ENCODE results near the gene FOXO6.

The FOXO6 gene

DNA sequence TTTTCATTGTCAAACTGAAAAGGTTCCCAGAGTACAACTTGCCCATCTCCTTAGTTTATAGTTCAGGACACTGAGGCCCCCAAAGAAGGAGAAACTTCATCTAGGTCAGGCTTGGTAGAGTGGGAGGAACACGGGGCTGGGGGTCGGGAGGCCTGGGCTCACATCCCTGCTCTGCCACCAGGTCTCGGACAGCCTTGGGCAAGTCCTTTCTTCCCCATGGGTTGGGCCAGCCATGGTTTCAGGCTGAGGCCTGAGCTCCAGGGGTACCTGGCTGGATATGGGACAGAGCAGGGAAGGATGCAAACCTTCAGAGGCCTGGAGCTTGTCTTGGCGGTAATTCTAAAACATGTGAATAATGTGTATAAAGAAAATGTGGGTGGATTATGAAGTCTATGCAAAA is 17.0 kb downstream of the FOXO6 start:
- TF ChIP-seq, protein P1, sequence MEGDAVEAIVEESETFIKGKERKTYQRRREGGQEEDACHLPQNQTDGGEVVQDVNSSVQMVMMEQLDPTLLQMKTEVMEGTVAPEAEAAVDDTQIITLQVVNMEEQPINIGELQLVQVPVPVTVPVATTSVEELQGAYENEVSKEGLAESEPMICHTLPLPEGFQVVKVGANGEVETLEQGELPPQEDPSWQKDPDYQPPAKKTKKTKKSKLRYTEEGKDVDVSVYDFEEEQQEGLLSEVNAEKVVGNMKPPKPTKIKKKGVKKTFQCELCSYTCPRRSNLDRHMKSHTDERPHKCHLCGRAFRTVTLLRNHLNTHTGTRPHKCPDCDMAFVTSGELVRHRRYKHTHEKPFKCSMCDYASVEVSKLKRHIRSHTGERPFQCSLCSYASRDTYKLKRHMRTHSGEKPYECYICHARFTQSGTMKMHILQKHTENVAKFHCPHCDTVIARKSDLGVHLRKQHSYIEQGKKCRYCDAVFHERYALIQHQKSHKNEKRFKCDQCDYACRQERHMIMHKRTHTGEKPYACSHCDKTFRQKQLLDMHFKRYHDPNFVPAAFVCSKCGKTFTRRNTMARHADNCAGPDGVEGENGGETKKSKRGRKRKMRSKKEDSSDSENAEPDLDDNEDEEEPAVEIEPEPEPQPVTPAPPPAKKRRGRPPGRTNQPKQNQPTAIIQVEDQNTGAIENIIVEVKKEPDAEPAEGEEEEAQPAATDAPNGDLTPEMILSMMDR (IDR thresholded peaks at IDR 0.05), result no peak
- H3K9me3 ChIP-seq, result no peaks in the 10 kb centered on the region
- H3K27me3 ChIP-seq, result peaks cover 78% of the 10 kb centered on the region
- H3K4me1 ChIP-seq (ENCODE audit: control insufficient read depth in 1 of 2, insufficient read depth in 1 of 2, low read depth in 1 of 2, low read length in 1 of 2), result peaks cover 20 to 31% of the 10 kb centered on the region in 2 experiments
- no peak overlapping the region for H3K27ac ChIP-seq
- H3K4me3 ChIP-seq (ENCODE audit: low read depth in 1 of 2, low read length in 1 of 2), result no peak overlapping the region
- no peaks in the 10 kb centered on the region for H3K36me3 ChIP-seq

DNA sequence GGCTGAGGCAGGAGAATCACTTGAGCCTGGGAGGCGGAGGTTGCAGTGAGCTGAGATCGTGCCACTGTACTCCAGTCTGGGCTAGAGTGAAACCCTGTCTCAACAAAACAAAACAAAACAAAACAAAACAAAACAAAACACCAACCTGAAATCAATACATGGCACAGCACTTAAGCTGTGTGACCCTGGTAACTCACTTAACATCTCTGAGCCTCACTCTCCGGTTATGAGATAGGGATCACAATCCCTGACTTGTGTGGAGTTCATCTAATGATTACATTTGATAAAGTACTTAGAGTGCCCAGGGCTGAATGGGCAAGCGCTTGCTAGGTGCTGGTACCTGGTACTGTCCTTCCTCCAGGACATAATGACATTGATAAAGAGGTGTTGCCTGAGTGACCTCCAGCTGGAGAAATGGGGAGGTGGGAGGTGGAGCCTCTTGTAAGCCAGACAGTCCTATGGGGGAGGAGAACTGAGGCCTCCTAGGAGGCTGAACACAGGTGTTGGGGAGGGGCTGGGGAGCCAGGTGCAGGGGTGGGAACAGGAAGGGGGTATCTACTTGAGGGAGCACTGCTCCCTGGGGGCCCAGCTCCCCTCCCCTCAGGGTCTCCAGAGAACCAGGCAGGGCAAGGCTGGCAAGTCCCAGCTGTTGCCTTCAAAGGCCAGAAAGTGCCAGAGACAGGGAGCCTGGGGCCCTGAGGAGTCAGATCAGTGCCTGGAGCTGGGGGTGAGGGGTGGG is 17.9 kb downstream of the FOXO6 start:
- Histone ChIP-seq H3K27me3 (peaks cover 81% of the 10 kb centered on the region), H3K27ac (no peak overlapping the region), H3K4me1 (ENCODE audit: control insufficient read depth in 1 of 2, insufficient read depth in 1 of 2, low read depth in 1 of 2, low read length in 1 of 2) (peaks cover 20 to 31% of the 10 kb centered on the region in 2 experiments), H3K36me3 (no peaks in the 10 kb centered on the region), H3K9me3 (no peaks in the 10 kb centered on the region), H3K4me3 (ENCODE audit: low read depth in 1 of 2, low read length in 1 of 2) (no peak overlapping the region)
- TF ChIP-seq, protein P1 (IDR thresholded peaks at IDR 0.05), result no peak

DNA sequence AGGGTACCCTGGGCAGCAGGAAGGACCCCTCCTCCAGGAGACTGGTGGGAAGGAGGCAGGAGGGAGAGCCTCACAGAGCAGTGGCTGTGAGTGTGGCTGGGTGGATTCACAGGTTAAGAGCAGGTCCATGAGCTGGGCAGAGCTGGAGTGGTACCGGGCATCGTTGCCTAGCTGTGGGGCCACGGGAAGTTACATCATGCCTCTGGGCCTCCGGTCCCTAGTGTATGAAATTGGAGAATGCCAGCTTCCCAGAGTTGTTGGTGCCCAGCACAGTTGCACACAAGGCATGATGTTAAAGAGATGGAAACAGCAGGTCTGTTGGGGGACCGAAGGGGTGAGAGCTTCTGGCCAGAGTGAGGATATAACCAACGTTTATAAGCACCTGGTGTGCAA is 18.5 kb downstream of the FOXO6 start:
- H3K9me3 ChIP-seq, result no peaks in the 10 kb centered on the region
- H3K27ac ChIP-seq, result no peak overlapping the region
- no peaks in the 10 kb centered on the region for H3K36me3 ChIP-seq
- peaks cover 82% of the 10 kb centered on the region for H3K27me3 ChIP-seq
- H3K4me3 ChIP-seq (ENCODE audit: low read depth in 1 of 2, low read length in 1 of 2), result no peak overlapping the region
- H3K4me1 ChIP-seq (ENCODE audit: control insufficient read depth in 1 of 2, insufficient read depth in 1 of 2, low read depth in 1 of 2, low read length in 1 of 2), result peaks cover 20 to 31% of the 10 kb centered on the region in 2 experiments
- TF ChIP-seq, protein P1 (IDR thresholded peaks at IDR 0.05), result no peak

DNA sequence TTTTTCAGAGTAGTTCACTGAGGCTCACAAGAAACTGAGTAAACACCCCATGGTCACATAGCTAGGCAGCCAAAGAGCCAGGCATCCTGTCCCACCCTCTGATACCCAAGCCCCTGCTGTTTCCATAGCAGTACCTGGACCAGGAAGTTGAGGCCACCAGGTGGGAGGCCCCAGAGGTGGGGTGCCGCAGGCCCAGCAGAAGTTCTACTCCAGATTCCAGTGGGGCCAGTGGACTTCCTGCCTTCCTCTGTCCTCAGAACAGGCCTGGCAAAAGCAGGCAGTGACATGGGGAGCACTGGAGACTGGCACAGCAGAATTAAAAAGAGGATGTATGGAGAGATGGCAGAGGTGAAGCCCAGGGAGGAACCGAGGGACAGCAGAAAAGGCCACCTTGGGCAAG is 19.0 kb downstream of the FOXO6 start:
- TF ChIP-seq, protein P1 (IDR thresholded peaks at IDR 0.05), result no peak
- H3K9me3 ChIP-seq, result no peaks in the 10 kb centered on the region
- no peak overlapping the region for H3K27ac ChIP-seq
- H3K36me3 ChIP-seq, result no peaks in the 10 kb centered on the region
- H3K4me1 ChIP-seq (ENCODE audit: control insufficient read depth in 1 of 2, insufficient read depth in 1 of 2, low read depth in 1 of 2, low read length in 1 of 2), result peaks cover 20 to 31% of the 10 kb centered on the region in 2 experiments
- H3K27me3 ChIP-seq, result peaks cover 82% of the 10 kb centered on the region
- H3K4me3 ChIP-seq (ENCODE audit: low read depth in 1 of 2, low read length in 1 of 2), result no peak overlapping the region

DNA sequence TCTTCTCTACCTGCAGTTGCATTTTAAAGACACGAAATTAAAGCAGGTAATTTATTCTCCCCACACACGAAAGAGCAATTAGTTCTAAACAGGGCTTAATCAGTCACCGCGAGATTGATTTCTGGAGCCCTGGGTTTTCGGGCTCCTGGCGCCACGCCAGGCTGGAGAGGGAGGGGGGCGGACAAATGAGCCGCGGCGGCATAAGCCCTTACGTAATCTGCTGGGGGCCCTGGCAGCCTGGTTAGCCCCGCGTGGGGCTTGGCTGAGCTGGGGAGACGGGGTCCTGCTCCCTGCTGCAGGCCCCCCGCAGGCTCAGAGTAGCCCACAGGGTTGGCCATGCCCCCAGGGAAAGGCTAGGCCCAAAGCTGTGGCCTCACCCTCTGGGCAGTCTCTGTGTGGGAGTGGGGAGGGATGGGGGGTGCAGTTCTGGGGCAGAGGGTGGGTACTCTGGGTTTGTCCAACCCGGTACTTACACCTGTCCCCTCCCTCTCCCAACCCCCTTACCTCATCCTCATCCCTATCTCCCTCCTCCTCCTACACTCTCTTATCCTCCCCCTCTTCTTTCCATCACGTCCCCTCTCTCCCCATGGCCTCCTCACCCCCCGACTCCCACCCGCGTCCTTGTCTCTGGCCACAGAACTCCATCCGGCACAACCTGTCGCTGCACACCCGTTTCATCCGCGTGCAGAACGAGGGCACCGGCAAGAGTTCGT is 19.9 kb downstream of the FOXO6 start:
- no peak overlapping the region for H3K27ac ChIP-seq
- no peaks in the 10 kb centered on the region for H3K9me3 ChIP-seq
- no peak overlapping the region for H3K4me3 ChIP-seq (ENCODE audit: low read depth in 1 of 2, low read length in 1 of 2)
- H3K4me1 ChIP-seq (ENCODE audit: control insufficient read depth in 1 of 2, insufficient read depth in 1 of 2, low read depth in 1 of 2, low read length in 1 of 2), result peaks cover 20 to 31% of the 10 kb centered on the region in 2 experiments
- H3K36me3 ChIP-seq, result no peaks in the 10 kb centered on the region
- TF ChIP-seq, protein P1 (IDR thresholded peaks at IDR 0.05), result no peak
- H3K27me3 ChIP-seq, result peaks cover 84% of the 10 kb centered on the region

All from neutrophil (primary cell).